Transverse colon (tissue), 4 donors: ENCODE measurements around the gene RPA3. TPM values are rescaled to one million over a fixed set of nuclear protein-coding genes. Genes with fewer than 3 reads are reported as not detected.

Source experiments
- DNase-seq: peaks from one replicate; pipeline ENCODE4 v3.0.0-alpha.2; 2019
- H3K27ac ChIP-seq, 4 donors: fragments of 200-600 bp; sonication (generic); 2 replicates each; pipeline ENCODE4 v1.5.1; 2016 to 2018; ENCODE audit warnings: inconsistent platforms in 4 of 4
- H3K27me3 ChIP-seq: fragments of 200-600 bp; sonication (generic); 2 replicates; pipeline ENCODE4 v1.5.1; 2017; ENCODE audit warnings: inconsistent platforms
- H3K36me3 ChIP-seq, 4 donors: fragments of 200-600 bp; sonication (generic); 2 replicates each; pipeline ENCODE4 v1.5.1; 2017 to 2019; ENCODE audit warnings: inconsistent platforms in 4 of 4
- H3K4me1 ChIP-seq, 4 donors: fragments of 200-600 bp; sonication (generic); 2 replicates each; pipeline ENCODE4 v1.5.1; 2017 to 2020; ENCODE audit warnings: inconsistent platforms in 4 of 4
- H3K4me3 ChIP-seq, 4 donors: fragments of 200-600 bp; sonication (generic); 1 replicate in 1 of 4; 2 replicates in 3 of 4; pipeline versions ENCODE4 v1.5.1 to v1.6.1; 2017 to 2019; ENCODE audit warnings: inconsistent platforms in 4 of 4
- H3K9me3 ChIP-seq, 2 donors: fragments of 200-600 bp; sonication (generic); 2 replicates each; pipeline ENCODE4 v1.5.1; 2017 to 2019; ENCODE audit warnings: inconsistent platforms in 2 of 2
- EP300 ChIP-seq: sonication (generic); formaldehyde crosslinking; IDR thresholded peaks from one replicate; pipeline ENCODE4 v1.6.1; 2017; ENCODE audit warnings: antibody characterized with exemption, low read depth
- POLR2A ChIP-seq: fragments of 450-650 bp; IDR thresholded peaks from one replicate; pipeline ENCODE4 v1.6.1; 2016; ENCODE audit warnings: antibody characterized with exemption, mild to moderate bottlenecking, moderate library complexity
- POLR2AphosphoS5 ChIP-seq, 3 donors: sonication (generic); formaldehyde crosslinking; IDR thresholded peaks; one replicate each; pipeline ENCODE4 v1.6.1; 2016; ENCODE audit warnings: antibody characterized with exemption in 3 of 3
- WGBS, 2 donors: methylation state at CpG; one replicate each; pipeline ENCODE4 v1.1.5; 2018; ENCODE audit warnings: low coverage in 1 of 2; 5-methylcytosine and 5-hydroxymethylcytosine counted together
- in situ Hi-C, 4 donors: fragments of 200-750 bp; cut with MboI; loops; one replicate each; pipeline versions ENCODE4 v1.15.0 to v1.15.1; 2017; ENCODE audit warnings: low sequenced_read_pairs in 3 of 4, low pct_ligation_motif_present in 1 of 4, low pct_unique_long_range_greater_than_20kb in 1 of 4
- intact Hi-C: fragments of 100-400 bp; cut with DNase I; formaldehyde crosslinking; loops from one replicate; pipeline ENCODE4 v1.15.1; 2023; ENCODE audit warnings: low total_unique reads
- total RNA-seq, 4 donors: library from RNA; depleted of rRNA; stranded (reverse); fragments of >200 nt; gene quantifications; one replicate each; pipeline ENCODE4 v1.1.0, GENCODE V29; 2016
- TF ChIP-seq, protein P1 (sequence below), 5 experiments: fragments of 200-600 bp in 3 of 5; fragments of 450-650 bp in 2 of 5; sonication (generic) in 3 of 5; IDR thresholded peaks; 1 replicate in 2 of 5; 2 replicates in 3 of 5; pipeline ENCODE4 v1.5.1; 2016 to 2017; ENCODE audit warnings: antibody characterized with exemption in 5 of 5, inconsistent platforms in 3 of 5, mild to moderate bottlenecking in 2 of 5, moderate library complexity in 1 of 5

RPA3 gene
- total RNA-seq, 4 donors from 2014 or later, result 1.4 to 24.6 (median 7.6) TPM

DNA sequence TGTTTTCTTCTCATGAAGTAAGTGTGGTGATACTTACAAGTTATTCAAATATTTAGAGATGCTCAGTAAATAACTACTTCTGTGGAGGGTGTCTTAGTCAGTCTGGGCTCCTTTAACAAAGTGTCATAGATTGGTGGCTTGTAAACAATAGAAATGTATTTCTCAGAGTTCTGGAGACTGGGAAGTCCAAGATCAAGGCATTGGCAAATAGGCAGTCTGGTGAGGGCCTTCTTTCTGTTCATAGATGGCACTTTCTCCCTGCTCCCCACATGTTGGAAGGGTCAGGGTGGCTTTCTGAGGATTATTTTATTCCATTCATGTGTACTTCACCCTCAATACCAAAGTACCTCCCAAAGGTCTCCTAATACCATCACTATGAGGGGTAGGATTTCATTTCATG, 18.4 kb downstream of the RPA3 start:
- intact Hi-C loops, result no loop called here
- in situ Hi-C loops, result loop anchor here in 1 of 4 donors (10.0 kb wide), 1 partner anchor 515 kb away; no protein-coding TSS in a partner anchor
- DNase-seq, result no peak

DNA sequence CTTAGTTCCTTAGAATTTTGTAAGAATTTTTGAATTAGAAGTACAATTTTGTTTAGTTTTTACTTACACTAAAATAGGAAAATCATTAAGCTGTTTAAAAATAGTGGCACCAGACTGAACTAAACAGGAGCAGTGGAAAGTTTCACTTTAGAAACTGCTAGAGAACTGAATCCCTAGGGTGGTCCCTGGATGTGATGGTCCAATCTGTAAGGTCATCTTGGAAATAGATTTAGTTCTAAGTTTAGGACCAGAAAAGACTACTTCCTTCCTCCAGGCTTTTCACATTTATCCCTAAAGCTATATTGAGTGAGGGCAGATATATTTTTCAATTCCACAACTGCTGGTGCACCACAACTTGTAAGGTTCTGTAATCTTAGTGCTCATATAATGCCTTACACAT, 19.0 kb downstream of the RPA3 start:
- no peak overlapping the region for H3K4me3 ChIP-seq
- intact Hi-C loops, result no loop called here
- H3K4me1 ChIP-seq, result peaks cover 0 to 42% (median 10%) of the 10 kb centered on the region in 4 donors
- in situ Hi-C loops, result loop anchor here in 1 of 4 donors (10.0 kb wide), 1 partner anchor 515 kb away; no protein-coding TSS in a partner anchor
- TF ChIP-seq, protein P1, sequence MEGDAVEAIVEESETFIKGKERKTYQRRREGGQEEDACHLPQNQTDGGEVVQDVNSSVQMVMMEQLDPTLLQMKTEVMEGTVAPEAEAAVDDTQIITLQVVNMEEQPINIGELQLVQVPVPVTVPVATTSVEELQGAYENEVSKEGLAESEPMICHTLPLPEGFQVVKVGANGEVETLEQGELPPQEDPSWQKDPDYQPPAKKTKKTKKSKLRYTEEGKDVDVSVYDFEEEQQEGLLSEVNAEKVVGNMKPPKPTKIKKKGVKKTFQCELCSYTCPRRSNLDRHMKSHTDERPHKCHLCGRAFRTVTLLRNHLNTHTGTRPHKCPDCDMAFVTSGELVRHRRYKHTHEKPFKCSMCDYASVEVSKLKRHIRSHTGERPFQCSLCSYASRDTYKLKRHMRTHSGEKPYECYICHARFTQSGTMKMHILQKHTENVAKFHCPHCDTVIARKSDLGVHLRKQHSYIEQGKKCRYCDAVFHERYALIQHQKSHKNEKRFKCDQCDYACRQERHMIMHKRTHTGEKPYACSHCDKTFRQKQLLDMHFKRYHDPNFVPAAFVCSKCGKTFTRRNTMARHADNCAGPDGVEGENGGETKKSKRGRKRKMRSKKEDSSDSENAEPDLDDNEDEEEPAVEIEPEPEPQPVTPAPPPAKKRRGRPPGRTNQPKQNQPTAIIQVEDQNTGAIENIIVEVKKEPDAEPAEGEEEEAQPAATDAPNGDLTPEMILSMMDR (IDR thresholded peaks at IDR 0.05), result no peak
- TF ChIP-seq POLR2AphosphoS5 (IDR thresholded peaks at IDR 0.05) (no peak), POLR2A (no peak), EP300 (no peak)
- no peak overlapping the region for H3K27ac ChIP-seq
- no peaks in the 10 kb centered on the region for H3K9me3 ChIP-seq
- no peak for DNase-seq
- no peaks in the 10 kb centered on the region for H3K27me3 ChIP-seq
- no peaks in the 10 kb centered on the region for H3K36me3 ChIP-seq

More for the DNA sequence above, 18.4 kb downstream of the RPA3 start:
- TF ChIP-seq POLR2AphosphoS5 (IDR thresholded peaks at IDR 0.05), result no peak
- TF ChIP-seq, protein P1 (IDR thresholded peaks at IDR 0.05), result no peak
- no peak for TF ChIP-seq EP300
- Histone ChIP-seq H3K4me3 (no peak overlapping the region), H3K36me3 (no peaks in the 10 kb centered on the region), H3K4me1 (peaks cover 0 to 40% (median 10%) of the 10 kb centered on the region in 4 donors), H3K9me3 (no peaks in the 10 kb centered on the region), H3K27ac (no peak overlapping the region), H3K27me3 (no peaks in the 10 kb centered on the region)

DNA sequence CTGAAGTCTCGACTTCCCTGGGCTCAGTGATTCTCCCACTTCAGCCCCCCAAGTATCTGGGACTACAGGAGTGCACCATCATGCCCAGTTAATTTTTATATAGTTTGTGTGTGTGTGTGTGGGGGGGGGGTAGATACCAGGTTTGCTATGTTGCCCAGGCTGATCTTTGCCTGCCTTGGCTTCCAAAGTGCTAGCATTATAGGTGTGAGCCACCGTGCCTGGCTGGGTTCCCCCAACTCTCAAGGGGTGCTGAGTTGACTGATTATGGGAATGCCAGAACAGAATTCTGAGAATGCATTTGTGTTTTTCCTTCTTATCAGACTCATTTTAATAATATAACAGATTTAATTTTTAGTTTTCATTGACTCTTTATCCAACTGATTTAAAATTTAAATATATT, 19.5 kb downstream of the RPA3 start:
- no peak overlapping the region for H3K4me3 ChIP-seq
- no peaks in the 10 kb centered on the region for H3K36me3 ChIP-seq
- intact Hi-C loops, result no loop called here
- H3K4me1 ChIP-seq, result peaks cover 0 to 42% (median 10%) of the 10 kb centered on the region in 4 donors
- no peak for DNase-seq
- in situ Hi-C loops, result loop anchor here in 1 of 4 donors (10.0 kb wide), 1 partner anchor 516 kb away; no protein-coding TSS in a partner anchor
- H3K27ac ChIP-seq, result no peak overlapping the region
- no peaks in the 10 kb centered on the region for H3K27me3 ChIP-seq
- H3K9me3 ChIP-seq, result no peaks in the 10 kb centered on the region
- 90 to 93% methylated on average over 2 of the region's 2 CpGs for WGBS, 2 donors
- TF ChIP-seq POLR2AphosphoS5 (IDR thresholded peaks at IDR 0.05) (no peak), POLR2A (no peak), EP300 (no peak)
- TF ChIP-seq, protein P1 (IDR thresholded peaks at IDR 0.05), result no peak

DNA sequence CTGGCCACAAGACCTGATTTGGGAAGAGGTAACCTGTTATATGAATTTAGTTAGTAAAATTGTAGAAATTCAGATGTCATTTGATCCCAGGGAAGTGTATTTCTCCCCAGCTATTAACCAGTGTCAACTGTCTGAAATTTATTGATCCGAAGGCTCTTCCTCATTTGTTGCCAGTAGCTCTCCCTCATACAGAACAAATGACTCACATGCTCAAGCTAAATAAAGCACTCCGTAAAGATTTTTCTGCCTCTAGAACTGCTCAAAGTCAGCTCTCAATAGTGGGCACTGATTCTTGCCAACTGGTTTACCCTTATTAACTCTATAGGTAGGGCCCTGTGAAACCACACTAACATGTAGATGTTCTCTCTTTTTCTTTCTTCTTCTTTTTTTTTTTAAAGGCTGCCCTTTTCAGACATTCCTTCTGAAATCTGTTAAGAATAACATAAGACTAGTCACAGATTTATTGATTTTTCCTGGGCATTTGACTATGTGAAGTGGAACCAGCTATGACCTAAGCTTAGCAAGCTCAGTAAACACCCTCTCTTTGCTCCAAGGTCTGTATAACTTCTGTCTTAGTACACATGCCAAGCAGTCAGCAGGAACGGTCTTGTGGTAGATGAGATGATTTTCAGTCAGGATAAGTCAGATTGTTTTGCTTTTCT, 21.8 kb downstream of the RPA3 start:
- H3K27me3 ChIP-seq, result no peaks in the 10 kb centered on the region
- in situ Hi-C loops, result loop anchor here in 1 of 4 donors (10.0 kb wide), 1 partner anchor 518 kb away; no protein-coding TSS in a partner anchor
- DNase-seq, result no peak
- H3K4me3 ChIP-seq, result no peak overlapping the region
- intact Hi-C loops, result no loop called here
- H3K9me3 ChIP-seq, result no peaks in the 10 kb centered on the region
- H3K4me1 ChIP-seq, result peaks cover 0 to 36% (median 10%) of the 10 kb centered on the region in 4 donors
- WGBS, 2 donors, result 51 to 67% methylated on average over 3 of the region's 3 CpGs
- H3K27ac ChIP-seq, result peak overlapping the region in 3 of 4 donors; percentile 6 to 18 (median 16)
- H3K36me3 ChIP-seq, result no peaks in the 10 kb centered on the region
- TF ChIP-seq POLR2AphosphoS5 (IDR thresholded peaks at IDR 0.05), result no peak
- TF ChIP-seq, protein P1 (IDR thresholded peaks at IDR 0.05), result no peak
- TF ChIP-seq POLR2A, result no peak
- TF ChIP-seq EP300, result no peak
